COLO668 (cell line): ENCODE measurements around the gene ARAP2.

ENCODE experiments used
- DNase-seq: peaks from one replicate; lab custom pipeline; 2025; ENCODE audit not compliant: unreplicated experiment; lab: John Stamatoyannopoulos, UW

Gene ARAP2

GRCh38 chr4:36224972-36225903 is 19.1 kb downstream of the ARAP2 start:
- DNase-seq, result no peak

DNA sequence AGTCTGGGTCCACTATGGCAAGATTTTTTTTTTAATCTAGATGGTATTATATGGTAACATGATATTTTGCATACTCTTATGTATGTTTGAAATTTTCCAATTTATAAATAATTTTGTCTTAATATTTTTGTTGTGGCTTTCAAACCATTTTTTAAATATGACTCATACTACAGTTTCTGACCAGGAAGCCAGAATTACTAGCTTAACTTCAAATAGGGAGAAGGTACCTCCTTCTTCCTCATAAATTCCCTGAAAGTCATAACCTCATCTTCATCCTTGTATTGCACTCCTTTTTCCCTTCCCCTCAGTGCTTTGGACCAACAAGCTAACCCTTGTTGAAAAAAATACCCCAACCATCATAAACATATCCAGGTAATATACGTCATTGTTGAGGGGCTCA is 21.6 kb downstream of the ARAP2 start:
- DNase-seq, result no peak

DNA sequence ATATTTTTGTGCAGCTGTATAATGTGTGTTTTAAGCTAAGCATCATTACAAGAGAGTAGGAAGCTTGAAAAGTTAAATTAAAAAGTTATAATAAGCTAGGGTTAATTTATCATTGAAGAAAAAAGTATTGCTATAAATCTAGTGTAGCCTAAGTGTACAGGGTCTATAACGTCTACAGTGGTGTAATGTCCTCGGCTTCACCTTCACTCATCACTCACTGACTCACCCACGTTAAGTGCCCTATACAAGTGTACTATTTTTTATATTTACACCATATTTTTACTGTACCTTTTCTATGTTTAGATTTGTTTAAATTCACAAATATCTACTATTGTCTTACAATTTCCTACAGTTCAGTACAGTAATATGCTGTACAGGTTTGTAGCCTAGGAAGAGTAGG is 23.5 kb downstream of the ARAP2 start:
- DNase-seq, result no peak

GRCh38 chr4:36218121-36218520 is 26.2 kb downstream of the ARAP2 start:
- DNase-seq, result no peak

- DNase-seq, result no peak
Measured at GRCh38 chr4:36215627-36216026, 28.7 kb downstream of the ARAP2 start.

DNA sequence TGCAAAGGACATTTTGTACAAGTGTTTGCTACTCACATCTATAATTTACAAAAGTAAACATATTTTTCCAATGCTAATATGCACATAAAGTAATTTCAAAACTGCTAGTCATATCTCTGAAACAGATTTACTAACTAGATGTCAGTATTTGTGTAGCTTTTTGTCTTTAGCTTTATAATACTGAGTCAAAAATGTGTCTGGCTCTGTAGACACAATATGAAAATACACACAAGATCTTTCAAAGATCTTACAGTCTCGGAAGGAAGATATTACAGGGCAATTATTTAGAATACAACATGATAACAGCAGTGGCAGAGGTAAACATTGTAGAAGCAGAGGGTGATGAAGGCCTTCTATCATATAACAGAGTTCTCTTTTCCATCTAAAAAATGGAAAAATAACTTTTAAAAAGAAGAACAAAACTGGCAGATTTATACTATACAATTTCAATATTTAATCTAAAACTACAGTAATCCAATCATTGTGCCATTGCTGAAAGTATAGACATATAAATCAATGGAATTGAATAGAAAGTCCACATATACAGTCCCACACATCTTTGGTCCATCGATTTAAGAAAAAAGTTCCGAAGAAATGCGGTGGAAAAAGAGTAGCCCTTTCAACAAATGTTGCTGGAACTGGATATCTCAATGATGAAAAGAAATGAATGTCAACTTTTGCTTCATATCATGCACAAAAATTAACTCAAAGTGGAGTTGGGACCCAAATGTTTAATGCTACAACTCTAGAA is 29.4 kb downstream of the ARAP2 start:
- no peak for DNase-seq

GRCh38 chr4:36213977-36214376 is 30.3 kb downstream of the ARAP2 start:
- DNase-seq, result no peak

GRCh38 chr4:36211084-36211483 is 33.2 kb downstream of the ARAP2 start:
- no peak for DNase-seq

- no peak for DNase-seq
Measured at GRCh38 chr4:36209941-36210649, 34.2 kb downstream of the ARAP2 start.

DNA sequence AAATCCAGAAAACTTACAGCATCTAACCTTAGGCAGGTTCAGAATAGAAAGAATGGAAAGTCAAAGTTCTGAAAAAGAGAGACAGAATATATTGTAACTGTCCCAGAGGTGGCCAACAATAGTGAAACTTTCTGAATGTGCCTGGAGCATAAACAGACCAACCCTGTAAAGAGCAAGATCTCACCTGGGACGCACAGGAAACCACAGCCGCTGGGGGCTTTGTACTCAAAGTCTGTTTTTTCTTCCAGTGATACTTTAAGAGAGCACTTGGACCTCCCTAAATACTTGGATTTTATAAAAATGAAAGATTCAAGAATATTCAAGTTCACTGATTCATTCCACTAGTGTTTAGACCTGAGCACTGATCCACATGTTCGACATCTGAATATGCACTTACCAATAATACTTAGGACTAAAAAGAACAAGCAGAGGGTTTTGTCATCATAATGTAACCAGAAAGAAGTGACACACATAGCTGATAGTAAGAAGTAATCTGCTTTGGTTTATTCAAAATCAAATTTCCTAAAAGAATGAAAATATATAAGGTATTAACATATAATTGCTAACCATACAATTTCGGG is 35.3 kb downstream of the ARAP2 start:
- no peak for DNase-seq

DNA sequence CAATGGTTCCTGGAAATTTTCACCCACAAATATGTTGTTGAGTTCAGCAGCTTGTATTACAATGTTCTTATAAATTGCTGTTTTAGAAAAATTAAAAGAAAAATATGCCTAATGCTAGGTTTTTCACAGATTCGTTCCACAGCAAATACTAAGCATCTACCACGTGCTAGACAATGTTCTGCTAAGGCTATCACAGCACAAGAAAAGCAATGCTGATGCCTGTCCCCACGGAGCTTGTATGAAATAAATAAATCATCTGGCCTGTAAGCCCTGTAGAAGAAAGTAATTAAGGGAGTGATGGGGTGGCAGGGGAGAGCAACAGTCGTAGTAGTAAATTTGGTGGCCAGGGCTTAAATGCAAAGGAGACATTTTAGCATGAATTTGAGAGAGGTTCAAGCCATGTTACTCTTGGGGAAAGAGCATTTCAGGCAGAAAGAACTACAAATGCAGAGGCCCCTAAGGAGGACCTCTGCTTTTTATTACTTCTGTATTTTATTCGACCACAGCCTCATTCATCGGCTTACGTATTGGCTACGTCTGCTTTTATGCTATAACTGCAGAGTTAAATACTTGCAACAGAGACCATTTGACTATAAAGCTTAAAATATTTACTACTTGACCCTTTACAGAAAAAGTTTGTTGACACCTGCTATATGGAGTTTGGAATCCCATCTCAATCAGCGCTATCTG is 36.3 kb downstream of the ARAP2 start:
- no peak for DNase-seq

- DNase-seq, result no peak
Measured at GRCh38 chr4:36207367-36207766, 36.9 kb downstream of the ARAP2 start.

- no peak for DNase-seq
Measured at GRCh38 chr4:36206603-36207311, 37.6 kb downstream of the ARAP2 start.

GRCh38 chr4:36206012-36206411 is 38.3 kb downstream of the ARAP2 start:
- no peak for DNase-seq

DNA sequence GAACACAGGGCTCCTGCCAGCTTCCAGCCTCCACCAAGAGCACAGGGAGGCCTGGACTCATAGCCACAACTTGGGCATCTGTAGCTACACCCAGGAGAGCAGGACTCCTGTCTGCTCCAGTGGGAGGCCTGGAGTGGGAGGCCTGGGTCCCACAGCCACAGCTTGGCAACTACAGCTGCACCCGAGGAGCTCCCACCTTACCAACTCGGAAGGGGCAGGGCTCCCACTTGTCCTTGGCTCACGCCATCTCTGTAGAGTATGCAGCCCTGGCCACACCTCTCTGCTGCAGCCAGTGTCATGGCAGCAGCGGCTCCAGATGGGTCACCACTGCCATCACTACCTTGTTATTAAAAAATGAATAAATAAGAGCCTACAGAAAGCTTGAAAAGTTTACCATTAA is 45.5 kb downstream of the ARAP2 start:
- DNase-seq, result no peak

DNA sequence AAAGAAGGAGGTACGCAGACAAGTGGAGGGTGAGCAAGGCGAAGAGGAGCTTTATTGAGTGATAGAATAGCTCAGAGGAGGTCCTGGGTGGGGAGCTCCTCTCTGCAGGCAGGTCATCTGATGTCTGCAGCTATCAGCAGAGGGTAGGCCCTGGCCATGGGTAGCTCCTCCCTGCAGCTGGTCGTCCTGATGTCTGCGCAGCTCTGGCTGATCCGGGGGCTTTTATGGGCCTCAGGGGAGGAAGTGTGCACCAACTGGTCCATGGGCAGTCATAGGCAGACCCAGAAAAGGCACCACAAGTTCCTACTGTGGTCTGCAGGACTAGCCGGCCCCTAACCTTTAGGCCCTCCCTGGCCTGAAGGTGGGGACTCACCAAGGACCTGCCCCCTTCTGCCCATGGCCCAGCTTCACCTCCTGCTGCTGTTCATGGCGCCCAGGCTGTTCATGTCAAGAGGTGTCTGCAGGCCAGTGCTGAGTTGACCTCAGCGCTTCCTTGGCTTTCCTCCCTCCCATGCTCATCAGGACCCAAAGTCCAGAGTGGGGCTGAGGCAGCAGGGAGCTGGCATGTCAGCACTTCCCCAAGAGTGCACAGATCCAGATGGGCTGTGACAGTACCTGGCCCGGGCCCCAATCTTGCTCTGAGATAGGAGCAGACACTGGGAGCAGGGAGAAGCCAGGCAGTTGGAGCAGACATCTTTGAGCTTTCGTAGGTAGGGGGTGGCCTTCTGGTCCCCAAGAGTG is 46.1 kb downstream of the ARAP2 start:
- no peak for DNase-seq

DNA sequence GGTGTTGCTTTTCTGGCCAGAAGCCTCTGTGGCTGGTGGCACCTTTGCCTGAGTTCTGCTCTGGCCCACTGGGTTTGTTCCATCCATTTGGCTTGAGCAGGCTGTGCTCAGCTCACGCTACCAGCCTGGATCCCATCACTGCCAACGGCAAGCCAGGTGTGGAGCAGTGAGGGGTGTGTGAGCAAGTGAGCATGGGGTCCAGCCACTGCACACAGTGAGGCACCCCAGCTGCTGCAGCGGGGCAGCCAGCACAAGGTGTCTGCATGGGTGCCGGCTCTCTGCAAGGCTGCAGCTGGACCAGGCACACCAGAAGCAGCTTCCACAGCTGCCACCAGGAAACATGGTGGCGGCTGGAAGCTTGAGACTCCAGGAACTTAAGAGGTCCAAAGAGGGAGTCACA is 46.8 kb downstream of the ARAP2 start:
- DNase-seq, result no peak

DNA sequence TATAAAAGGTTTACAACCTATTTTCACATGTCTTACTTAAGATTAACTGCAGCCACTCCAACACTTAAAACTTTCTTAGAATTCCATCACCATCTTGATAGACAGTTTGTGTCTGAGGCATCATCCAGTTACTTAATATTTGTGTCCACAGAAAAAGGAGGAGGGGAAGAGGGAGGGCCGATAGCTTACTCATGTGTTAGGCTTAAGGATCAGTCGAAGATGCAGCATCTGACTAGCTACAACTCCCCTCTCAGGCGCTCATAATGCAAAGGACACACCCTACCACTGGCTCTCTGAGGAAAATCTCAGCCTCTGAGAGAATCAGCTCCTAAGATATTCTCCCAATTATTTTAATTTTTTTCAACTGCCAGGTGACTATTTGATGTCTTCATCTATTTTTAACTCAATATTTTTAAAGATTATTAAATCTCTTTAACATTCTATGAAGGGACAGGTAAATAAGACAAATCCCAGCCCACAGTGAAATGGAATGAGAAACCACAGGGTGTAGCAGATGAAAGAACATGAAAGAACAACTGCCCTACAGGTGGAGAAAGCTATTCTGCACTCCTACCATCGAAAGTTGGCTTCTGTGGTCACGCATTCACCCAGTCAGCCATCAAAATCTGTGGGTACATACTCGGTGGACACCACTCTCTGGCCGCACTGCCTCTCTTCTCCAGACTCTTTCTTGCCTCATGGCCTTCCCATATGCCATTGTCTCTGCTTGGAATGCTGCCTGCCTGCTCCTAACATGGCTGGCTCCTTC is 48.0 kb downstream of the ARAP2 start:
- DNase-seq, result no peak

DNA sequence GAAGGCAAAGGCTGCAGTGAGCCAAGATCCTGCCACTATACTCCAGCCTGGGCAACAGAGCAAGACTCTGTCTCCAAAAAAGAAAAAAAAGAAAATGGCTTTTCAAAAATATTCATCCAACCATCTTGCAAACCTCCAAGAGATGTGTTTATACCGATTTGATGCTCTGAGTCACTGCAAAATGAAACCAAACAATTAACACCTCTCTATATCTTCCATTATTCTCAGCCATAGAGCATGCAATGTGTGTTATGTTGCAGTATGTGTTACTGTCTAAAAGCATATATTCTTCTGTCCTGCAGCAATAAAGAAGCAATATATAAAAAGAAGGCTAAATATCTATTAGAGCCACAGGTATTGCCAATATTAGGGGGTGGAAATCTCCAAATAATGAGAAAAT is 51.4 kb downstream of the ARAP2 start:
- no peak for DNase-seq
